Heart right ventricle (tissue), 16 donors: ENCODE results near the gene WDR19. TPM values are rescaled to one million over a fixed set of nuclear protein-coding genes. Genes with fewer than 3 reads are reported as not detected.

Experiments
- ATAC-seq, 8 donors: fragments of 200-7000 bp; cut with Tn5 transposase; one replicate each; pipeline ENCODE4 v1.9.1; 2020; ENCODE audit warnings: mild to moderate bottlenecking in 8 of 8, moderate library complexity in 8 of 8, moderate number of reproducible peaks in 1 of 8
- DNase-seq, 2 donors: peaks; one replicate each; pipeline ENCODE4 v3.0.0-alpha.2; 2020
- H3K27ac ChIP-seq, 10 donors: fragments of 200-600 bp; sonication (generic) in 2 of 10; one replicate each; pipeline versions ENCODE4 v1.5.0 to v1.8.0; 2020 to 2022; ENCODE audit warnings: mild to moderate bottlenecking in 3 of 10
- H3K27me3 ChIP-seq, 7 donors: fragments of 200-600 bp; one replicate each; pipeline ENCODE4 v1.8.0; 2021 to 2022; ENCODE audit warnings: mild to moderate bottlenecking in 2 of 7
- H3K36me3 ChIP-seq, 9 donors: fragments of 200-600 bp; sonication (generic) in 1 of 9; one replicate each; pipeline versions ENCODE4 v1.5.0 to v1.8.0; 2020 to 2022; ENCODE audit warnings: mild to moderate bottlenecking in 2 of 9
- H3K4me1 ChIP-seq, 9 donors: fragments of 200-600 bp; sonication (generic) in 1 of 9; one replicate each; pipeline versions ENCODE4 v1.5.0 to v1.8.0; 2020 to 2022; ENCODE audit warnings: mild to moderate bottlenecking in 4 of 9
- H3K4me3 ChIP-seq, 10 donors: fragments of 200-600 bp; sonication (generic) in 2 of 10; one replicate each; pipeline versions ENCODE4 v1.5.0 to v1.8.0; 2020 to 2022; ENCODE audit warnings: mild to moderate bottlenecking in 7 of 10, moderate library complexity in 2 of 10
- H3K9me3 ChIP-seq, 11 donors: fragments of 200-600 bp in 10 of 11; sonication (generic) in 2 of 11; one replicate each; pipeline versions ENCODE4 v1.5.0 to v1.8.0; 2013 to 2022; ENCODE audit warnings: mild to moderate bottlenecking in 2 of 11, control low read depth in 1 of 11, moderate library complexity in 1 of 11
- CTCF ChIP-seq, 9 donors: fragments of 200-600 bp; sonication (generic) in 2 of 9; IDR thresholded peaks; one replicate each; pipeline versions ENCODE4 v1.5.0 to v1.8.0; 2021 to 2022; ENCODE audit warnings: antibody characterized with exemption in 9 of 9, mild to moderate bottlenecking in 5 of 9, moderate library complexity in 1 of 9
- WGBS, 2 donors: extraction: QIAGEN DNeasy Blood & Tissue Kit; methylation state at CpG; one replicate each; pipeline ENCODE4 v1.1.7; 2013; ENCODE audit warnings: inconsistent platforms in 1 of 2; 5-methylcytosine and 5-hydroxymethylcytosine counted together
- intact Hi-C, 10 donors: fragments of 100-400 bp; cut with DNase I; formaldehyde crosslinking; loops; one replicate each; pipeline versions ENCODE4 v1.11.1 to v1.14.2; 2022
- polyA plus RNA-seq, 2 donors: library from polyadenylated mRNA; stranded (reverse); fragments of 200-250 nt; gene quantifications; one replicate each; pipeline ENCODE4 v1.2.3, GENCODE V29; 2013
- total RNA-seq, 10 donors: library from RNA; stranded (reverse); fragmentation: NEBNext Ultra II Directional in 3 of 10; extraction: Animal tissue kit (Norgen Biotek cat#: 25700) in 3 of 10; gene quantifications; one replicate each; pipeline versions ENCODE4 v1.2.1 to v1.2.4, GENCODE V29; 2021 to 2023
- donor health status: Arrhythmogenic right ventricular cardiomyopathy.
- donor health status: ischemic (EF 13 %, LVEDD 7.1; RV severe dilation, severe dysfunction).
- donor health status: healthy with polysubstance abuse.
- donor health status: DM: no; HTN: yes; CAD: no.
- donor health status: DM: no; HTN: no; CAD: no.
- donor health status: ischemic (EF 25% LVEDD 6.9; RV normal size, moderate dysfunction).
- donor health status: ischemic (EF 25% LVEDD 5.7; RV mildly dilated, moderate dysfunction).
- donor health status: healthy.
- donor health status: DM: yes; HTN: yes; CAD: no.
- donor health status: Ischemic cardiomyopathy.
- donor health status: ischemic (EF 35%, LVEDD 5.7; RV mildly dilated, moderate dysfunction).
- donor health status: nonischemic (EF 11% LVEDD 7.7; RV severe dilation, severe dysfunction).
- donor health status: DM: yes; HTN: yes; CAD: no.
- donor health status: PGD.
- donor health status: ischemic (EF 29% LVEDD 5.4; RV normal size, mild dysfunction).
- donor health status: nonischemic (EF 23%, LVEDD 6.1; RV moderate dilation, normal function).

Gene WDR19
- total and polyA plus RNA-seq, 12 donors, result 4.1 to 25.8 (median 7.3) TPM

- intact Hi-C loops, result no loop called here
- 95 to 98% methylated on average over 1 of the region's 1 CpG for WGBS, 2 donors
- Histone ChIP-seq H3K4me3 (no peak overlapping the region), H3K4me1 (no peaks in the 10 kb centered on the region), H3K36me3 (peaks cover 0 to 25% (median 0%) of the 10 kb centered on the region in 9 donors), H3K27ac (no peak overlapping the region), H3K9me3 (no peaks in the 10 kb centered on the region), H3K27me3 (no peaks in the 10 kb centered on the region)
- no peak for DNase-seq
- ATAC-seq, result no peak
- TF ChIP-seq CTCF (IDR thresholded peaks at IDR 0.05), result no peak
Observed at GRCh38 chr4:39330353-39330752, 148.0 kb downstream of the WDR19 start.

- no peak for ATAC-seq
- TF ChIP-seq CTCF (IDR thresholded peaks at IDR 0.05), result no peak
Observed at GRCh38 chr4:39331191-39331590, 148.9 kb downstream of the WDR19 start.

More at GRCh38 chr4:39331191-39331590, 148.9 kb downstream of the WDR19 start:
- H3K27ac ChIP-seq, result no peak overlapping the region
- no peak overlapping the region for H3K4me3 ChIP-seq
- H3K9me3 ChIP-seq, result no peaks in the 10 kb centered on the region
- DNase-seq, result no peak
- intact Hi-C loops, result no loop called here
- WGBS, 2 donors, result 87 to 90% methylated on average over 2 of the region's 2 CpGs
- peaks cover 0 to 7% (median 0%) of the 10 kb centered on the region in 9 donors for H3K4me1 ChIP-seq
- H3K27me3 ChIP-seq, result no peaks in the 10 kb centered on the region
- peaks cover 0 to 17% (median 0%) of the 10 kb centered on the region in 9 donors for H3K36me3 ChIP-seq

Other genes starting within 250 kb of the WDR19 start
- 1 to 10 TPM in 1 of 10 donors, under 1 TPM in 3, not detected in 6; 0.11 to 1.1 (median 0.13) TPM for gene TMEM156, start 150.1 kb upstream of the WDR19 start, total RNA-seq
- gene TMEM156, start 150.1 kb upstream of the WDR19 start, polyA plus RNA-seq, result under 1 TPM in 1 of 2 donors, not detected in 1; 0.10 TPM
- 10 to 100 TPM in 7 of 10 donors, 1 to 10 TPM in 3; 8.5 to 22.7 (median 13.1) TPM for gene KLHL5, start 120.3 kb upstream of the WDR19 start, total RNA-seq
- gene KLHL5, start 120.3 kb upstream of the WDR19 start, polyA plus RNA-seq, result 1 to 10 TPM; 4.2 to 8.4 TPM
- 10 to 100 TPM; 18.4 to 31.0 (median 24.8) TPM for gene RFC1, start 183.8 kb downstream of the WDR19 start, total RNA-seq
- 1 to 10 TPM; 5.7 to 9.5 TPM for gene RFC1, start 183.8 kb downstream of the WDR19 start, polyA plus RNA-seq
- gene KLB, start 224.4 kb downstream of the WDR19 start, total RNA-seq, result under 1 TPM in 6 of 10 donors, not detected in 4; 0.08 to 0.53 (median 0.24) TPM
- gene KLB, start 224.4 kb downstream of the WDR19 start, polyA plus RNA-seq, result under 1 TPM; 0.19 to 0.29 TPM